ENCODE measurements around the gene CFAP61. TPM values are rescaled to one million over a fixed set of nuclear protein-coding genes. Genes with fewer than 3 reads are reported as not detected.

Gene CFAP61
- total RNA-seq, 1 donor = not detected

DNA sequence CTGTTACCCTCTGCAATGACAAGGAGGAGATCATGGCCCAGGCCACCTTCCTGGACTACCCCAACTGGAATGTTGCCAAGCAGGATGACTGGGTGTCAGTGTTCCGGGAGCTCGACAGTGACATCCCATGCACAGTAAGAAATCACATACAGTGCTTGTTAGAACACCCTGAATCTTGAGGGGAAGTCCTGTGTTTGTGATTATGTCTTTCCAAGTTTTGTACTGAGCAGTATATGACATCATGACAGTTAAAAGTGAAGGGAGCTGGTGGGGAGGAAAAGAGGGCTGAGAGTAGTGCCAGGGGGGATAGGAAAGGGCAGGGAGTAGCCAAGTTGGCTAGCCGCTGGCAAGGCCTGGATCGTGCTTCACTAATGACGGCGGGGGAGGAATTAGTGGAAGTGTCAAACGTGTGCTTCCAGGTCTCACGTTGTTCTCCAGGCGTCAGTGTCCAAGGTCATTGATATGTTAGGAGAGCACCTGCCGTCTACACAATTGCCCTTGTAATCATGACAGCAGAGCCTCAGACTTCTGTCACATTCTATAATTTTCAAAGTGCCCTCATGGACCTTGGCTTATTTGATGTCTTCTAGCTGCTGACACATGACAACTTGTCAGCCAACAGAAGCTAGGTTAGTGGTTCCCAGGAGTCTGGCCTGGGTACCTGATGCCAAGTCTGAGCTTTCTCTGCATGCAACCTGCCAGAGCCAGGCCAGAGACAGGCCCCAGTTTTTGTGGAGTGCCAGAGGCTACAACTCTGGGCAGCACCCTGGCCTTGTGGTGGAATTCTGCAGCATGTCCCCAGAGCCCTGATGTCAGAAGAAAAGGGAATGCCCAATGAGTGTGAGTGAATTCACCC lies 18.8 kb downstream of the CFAP61 start:
- TF ChIP-seq, protein P1, sequence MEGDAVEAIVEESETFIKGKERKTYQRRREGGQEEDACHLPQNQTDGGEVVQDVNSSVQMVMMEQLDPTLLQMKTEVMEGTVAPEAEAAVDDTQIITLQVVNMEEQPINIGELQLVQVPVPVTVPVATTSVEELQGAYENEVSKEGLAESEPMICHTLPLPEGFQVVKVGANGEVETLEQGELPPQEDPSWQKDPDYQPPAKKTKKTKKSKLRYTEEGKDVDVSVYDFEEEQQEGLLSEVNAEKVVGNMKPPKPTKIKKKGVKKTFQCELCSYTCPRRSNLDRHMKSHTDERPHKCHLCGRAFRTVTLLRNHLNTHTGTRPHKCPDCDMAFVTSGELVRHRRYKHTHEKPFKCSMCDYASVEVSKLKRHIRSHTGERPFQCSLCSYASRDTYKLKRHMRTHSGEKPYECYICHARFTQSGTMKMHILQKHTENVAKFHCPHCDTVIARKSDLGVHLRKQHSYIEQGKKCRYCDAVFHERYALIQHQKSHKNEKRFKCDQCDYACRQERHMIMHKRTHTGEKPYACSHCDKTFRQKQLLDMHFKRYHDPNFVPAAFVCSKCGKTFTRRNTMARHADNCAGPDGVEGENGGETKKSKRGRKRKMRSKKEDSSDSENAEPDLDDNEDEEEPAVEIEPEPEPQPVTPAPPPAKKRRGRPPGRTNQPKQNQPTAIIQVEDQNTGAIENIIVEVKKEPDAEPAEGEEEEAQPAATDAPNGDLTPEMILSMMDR (IDR thresholded peaks at IDR 0.05; ENCODE audit: extremely low read depth, low read depth, low read length) = no peak
- no peaks in the 10 kb centered on the region for H4K20me1 ChIP-seq (ENCODE audit: insufficient read depth, low read length)

DNA sequence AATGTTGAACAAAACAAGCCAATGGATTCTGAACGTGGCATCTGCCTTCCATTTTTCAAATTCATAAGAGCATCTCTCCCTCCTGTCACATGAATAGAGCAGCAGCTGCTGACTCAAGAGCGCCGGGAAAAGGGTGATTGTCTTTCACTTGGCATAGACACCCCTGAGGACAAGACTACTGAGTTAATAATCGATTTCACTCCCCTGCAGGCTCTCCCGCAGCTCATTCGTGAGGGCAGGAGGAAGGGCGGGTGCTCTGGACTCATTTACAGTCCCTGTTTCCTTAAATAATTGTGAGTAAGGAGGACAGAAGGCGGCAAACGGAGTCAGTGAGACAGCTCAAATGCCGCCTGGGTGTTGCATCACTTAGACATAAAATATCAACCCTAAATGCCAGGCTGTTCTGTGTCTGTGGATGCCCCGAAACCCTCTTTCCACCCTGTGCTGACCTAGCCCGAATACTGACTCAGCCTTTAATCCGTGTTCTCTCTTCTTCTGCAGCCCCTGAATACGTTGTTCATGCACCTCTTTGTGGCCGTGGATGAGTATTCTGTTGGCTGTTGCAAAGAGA lies 21.6 kb downstream of the CFAP61 start:
- Histone ChIP-seq H3K4me2 (ENCODE audit: insufficient read depth, low read length) (no peak overlapping the region), H4K20me1 (ENCODE audit: insufficient read depth, low read length) (no peaks in the 10 kb centered on the region), H3K79me2 (ENCODE audit: insufficient read depth, low read length) (no peaks in the 10 kb centered on the region), H3K4me1 (ENCODE audit: insufficient read depth, low read length) (no peaks in the 10 kb centered on the region), H2AFZ (ENCODE audit: low read length) (no peak overlapping the region), H3K4me3 (ENCODE audit: insufficient read depth, low read length) (no peak overlapping the region), H3K36me3 (ENCODE audit: insufficient read depth, low read length) (no peaks in the 10 kb centered on the region), H3K9me3 (ENCODE audit: low read depth, low read length) (no peaks in the 10 kb centered on the region), H3K27ac (ENCODE audit: low read depth, low read length) (no peak overlapping the region), H3K27me3 (ENCODE audit: insufficient read depth, low read length) (peaks cover 16% of the 10 kb centered on the region)
- TF ChIP-seq, protein P1 (IDR thresholded peaks at IDR 0.05; ENCODE audit: extremely low read depth, low read depth, low read length) = no peak
- DNase-seq (ENCODE audit: insufficient read length, low spot score, missing footprints) = no peak

More for the DNA sequence above, 18.8 kb downstream of the CFAP61 start:
- H3K36me3 ChIP-seq (ENCODE audit: insufficient read depth, low read length) = no peaks in the 10 kb centered on the region
- H3K27me3 ChIP-seq (ENCODE audit: insufficient read depth, low read length) = peaks cover 8% of the 10 kb centered on the region
- H3K27ac ChIP-seq (ENCODE audit: low read depth, low read length) = no peak overlapping the region
- no peaks in the 10 kb centered on the region for H3K9me3 ChIP-seq (ENCODE audit: low read depth, low read length)
- no peak overlapping the region for H2AFZ ChIP-seq (ENCODE audit: low read length)
- no peaks in the 10 kb centered on the region for H3K79me2 ChIP-seq (ENCODE audit: insufficient read depth, low read length)
- H3K4me3 ChIP-seq (ENCODE audit: insufficient read depth, low read length) = no peak overlapping the region
- no peak overlapping the region for H3K4me2 ChIP-seq (ENCODE audit: insufficient read depth, low read length)
- DNase-seq (ENCODE audit: insufficient read length, low spot score, missing footprints) = no peak
- no peaks in the 10 kb centered on the region for H3K4me1 ChIP-seq (ENCODE audit: insufficient read depth, low read length)

GRCh38 chr20:20075032-20075431 lies 22.7 kb downstream of the CFAP61 start:
- no peak overlapping the region for H3K4me2 ChIP-seq (ENCODE audit: insufficient read depth, low read length)
- H2AFZ ChIP-seq (ENCODE audit: low read length) = no peak overlapping the region
- H3K36me3 ChIP-seq (ENCODE audit: insufficient read depth, low read length) = no peaks in the 10 kb centered on the region
- TF ChIP-seq, protein P1 (IDR thresholded peaks at IDR 0.05; ENCODE audit: extremely low read depth, low read depth, low read length) = no peak
- H3K4me1 ChIP-seq (ENCODE audit: insufficient read depth, low read length) = no peaks in the 10 kb centered on the region
- H3K4me3 ChIP-seq (ENCODE audit: insufficient read depth, low read length) = no peak overlapping the region
- no peaks in the 10 kb centered on the region for H4K20me1 ChIP-seq (ENCODE audit: insufficient read depth, low read length)
- no peaks in the 10 kb centered on the region for H3K9me3 ChIP-seq (ENCODE audit: low read depth, low read length)
- H3K27ac ChIP-seq (ENCODE audit: low read depth, low read length) = no peak overlapping the region
- DNase-seq (ENCODE audit: insufficient read length, low spot score, missing footprints) = no peak
- H3K27me3 ChIP-seq (ENCODE audit: insufficient read depth, low read length) = peaks cover 16% of the 10 kb centered on the region
- H3K79me2 ChIP-seq (ENCODE audit: insufficient read depth, low read length) = no peaks in the 10 kb centered on the region

Data from osteoblast (primary cell).